HEK293 (cell line): ENCODE measurements around the gene ABLIM3.

Experiments used
- CTCF ChIA-PET: fragments of 350-600 bp; formaldehyde crosslinking; extraction: SDS; loops from one replicate; lab custom pipeline; 2021; ENCODE audit warnings: antibody characterized with exemption; lab: Yijun Ruan, JAX
- POLR2A ChIA-PET: fragments of 300-600 bp; formaldehyde crosslinking; extraction: SDS; loops from one replicate; lab custom pipeline; 2020; ENCODE audit warnings: antibody characterized with exemption, inconsistent platforms; lab: Yijun Ruan, JAX
- H3K27ac ChIP-seq: fragments of 200-500 bp; sonication (Bioruptor generic); 2 replicates; pipeline ENCODE4 v1.5.1; 2014; ENCODE audit warnings: low read depth, low read length, control low read depth, inconsistent platforms; ENCODE audit errors: extremely low read depth
- H3K36me3 ChIP-seq, 2 experiments: fragments of 200-500 bp in 1 of 2; sonication (Bioruptor generic) in 1 of 2; 1 replicate in 1 of 2; 2 replicates in 1 of 2; pipeline ENCODE4 v1.5.1; 2014 to 2017; ENCODE audit warnings: inconsistent platforms in 2 of 2, low read length in 2 of 2; ENCODE audit not compliant: control insufficient read depth in 2 of 2, insufficient read depth in 1 of 2
- H3K4me1 ChIP-seq: fragments of 200-500 bp; sonication (Bioruptor generic); 2 replicates; pipeline ENCODE4 v1.5.1; 2014; ENCODE audit warnings: mild to moderate bottlenecking, low read length, inconsistent platforms; ENCODE audit not compliant: control insufficient read depth, insufficient read depth
- H3K4me3 ChIP-seq: 2 replicates; pipeline ENCODE4 v1.5.1; 2011; ENCODE audit warnings: low read depth, mild to moderate bottlenecking, control low read depth, low read length, moderate library complexity
- H3K9me3 ChIP-seq: fragments of 200-500 bp; sonication (Bioruptor generic); 2 replicates; pipeline ENCODE4 v1.5.1; 2014; ENCODE audit warnings: low read depth, low read length, inconsistent platforms; ENCODE audit not compliant: control insufficient read depth, insufficient read depth
- KLF10 ChIP-seq: fragments of 450-650 bp; IDR thresholded peaks from 2 replicates; pipeline ENCODE4 v1.5.1; 2018; ENCODE audit warnings: missing biosample characterization, mild to moderate bottlenecking, missing genetic modification characterization
- MYNN ChIP-seq: fragments of 450-650 bp; formaldehyde crosslinking; IDR thresholded peaks from 2 replicates; pipeline ENCODE4 v1.5.1; 2016; ENCODE audit warnings: missing biosample characterization, missing genetic modification characterization, borderline replicate concordance
- ZBTB8A ChIP-seq: fragments of 450-650 bp; formaldehyde crosslinking; IDR thresholded peaks from 2 replicates; pipeline ENCODE4 v1.5.1; 2016; ENCODE audit warnings: missing biosample characterization, missing genetic modification characterization
- ZNF16 ChIP-seq: fragments of 450-650 bp; formaldehyde crosslinking; IDR thresholded peaks from 2 replicates; pipeline ENCODE4 v1.5.1; 2016; ENCODE audit warnings: low read depth, missing biosample characterization, missing genetic modification characterization
- ZNF175 ChIP-seq: fragments of 450-650 bp; formaldehyde crosslinking; IDR thresholded peaks from 2 replicates; pipeline ENCODE4 v1.5.1; 2016; ENCODE audit warnings: missing biosample characterization, missing genetic modification characterization
- ZNF335 ChIP-seq: fragments of 450-650 bp; formaldehyde crosslinking; conservative IDR thresholded peaks from 2 replicates; pipeline ENCODE4 v1.5.1; 2016; ENCODE audit warnings: missing biosample characterization, missing genetic modification characterization
- ZNF391 ChIP-seq: fragments of 450-650 bp; formaldehyde crosslinking; IDR thresholded peaks from 2 replicates; pipeline ENCODE4 v1.5.1; 2016; ENCODE audit warnings: low read depth, missing biosample characterization, missing genetic modification characterization, borderline replicate concordance
- ZNF404 ChIP-seq: fragments of 450-650 bp; formaldehyde crosslinking; IDR thresholded peaks from 2 replicates; pipeline ENCODE4 v1.5.1; 2017; ENCODE audit warnings: missing biosample characterization, missing genetic modification characterization
- ZNF473 ChIP-seq: fragments of 450-650 bp; formaldehyde crosslinking; IDR thresholded peaks from 2 replicates; pipeline ENCODE4 v1.5.1; 2017; ENCODE audit warnings: missing biosample characterization, missing genetic modification characterization
- ZNF654 ChIP-seq: fragments of 450-650 bp; formaldehyde crosslinking; IDR thresholded peaks from 2 replicates; pipeline ENCODE4 v1.5.1; 2016; ENCODE audit warnings: low read depth, missing biosample characterization, missing genetic modification characterization
- ZNF792 ChIP-seq: fragments of 450-650 bp; formaldehyde crosslinking; IDR thresholded peaks from 2 replicates; pipeline ENCODE4 v1.5.1; 2016; ENCODE audit warnings: missing biosample characterization, missing genetic modification characterization
- ZNF830 ChIP-seq: fragments of 450-650 bp; IDR thresholded peaks from 2 replicates; pipeline ENCODE4 v1.5.0; 2018; ENCODE audit warnings: missing biosample characterization, missing genetic modification characterization, low read depth, mild to moderate bottlenecking, moderate library complexity
- TF ChIP-seq, protein P1 (sequence below): fragments of 450-650 bp; formaldehyde crosslinking; IDR thresholded peaks from 2 replicates; pipeline ENCODE4 v1.5.1; 2016; ENCODE audit warnings: missing biosample characterization, missing genetic modification characterization, low read depth
- TF ChIP-seq, protein P2 (sequence below): fragments of 450-650 bp; formaldehyde crosslinking; IDR thresholded peaks from 2 replicates; pipeline ENCODE4 v1.5.1; 2016; ENCODE audit warnings: missing biosample characterization, missing genetic modification characterization
- TF ChIP-seq, protein P3 (sequence below): fragments of 450-650 bp; formaldehyde crosslinking; IDR thresholded peaks from 2 replicates; pipeline ENCODE4 v1.5.0; 2017; ENCODE audit warnings: missing biosample characterization, missing genetic modification characterization, borderline replicate concordance
- TF ChIP-seq, protein P4 (sequence below): fragments of 450-650 bp; formaldehyde crosslinking; optimal IDR thresholded peaks from 2 replicates; pipeline ENCODE3; 2016; ENCODE audit warnings: missing biosample characterization, mild to moderate bottlenecking, missing genetic modification characterization
- TF ChIP-seq, protein P5 (sequence below): fragments of 450-650 bp; formaldehyde crosslinking; IDR thresholded peaks from 2 replicates; pipeline ENCODE4 v1.5.1; 2016; ENCODE audit warnings: missing biosample characterization, missing genetic modification characterization

Gene ABLIM3

DNA sequence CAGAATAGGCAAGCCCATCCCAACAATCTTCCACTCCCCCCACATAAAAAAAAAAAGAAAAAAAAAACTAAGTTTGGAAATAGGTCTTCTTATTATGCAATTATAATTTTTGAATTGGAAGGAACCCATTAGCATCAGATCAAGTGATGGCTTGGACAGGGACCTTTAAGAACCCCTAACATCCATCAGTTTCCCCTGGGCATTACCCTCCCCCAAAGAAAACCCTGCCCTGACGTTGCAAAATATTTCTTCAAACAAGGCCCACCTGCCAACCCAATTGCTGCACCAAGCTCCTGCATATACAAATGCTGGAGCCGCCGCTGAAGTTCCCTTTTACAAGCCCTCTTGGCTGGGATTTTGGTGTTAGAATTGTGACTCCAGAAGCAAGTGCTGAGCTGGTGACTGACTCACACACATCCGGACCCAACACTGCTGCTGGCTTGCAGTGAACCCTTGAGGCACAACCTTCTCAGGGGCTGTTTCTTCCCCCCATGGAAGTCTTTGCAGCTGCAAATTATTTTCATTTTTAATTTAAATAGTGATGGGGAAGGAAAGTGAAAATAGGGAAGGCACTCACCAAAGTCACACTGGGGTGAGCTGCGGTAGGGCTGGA is 74.3 kb downstream of the ABLIM3 start:
- Histone ChIP-seq H3K27ac (no peak overlapping the region), H3K36me3 (no peaks in the 10 kb centered on the region), H3K4me3 (no peak overlapping the region), H3K9me3 (no peaks in the 10 kb centered on the region), H3K4me1 (no peaks in the 10 kb centered on the region)
- TF ChIP-seq, protein P1, sequence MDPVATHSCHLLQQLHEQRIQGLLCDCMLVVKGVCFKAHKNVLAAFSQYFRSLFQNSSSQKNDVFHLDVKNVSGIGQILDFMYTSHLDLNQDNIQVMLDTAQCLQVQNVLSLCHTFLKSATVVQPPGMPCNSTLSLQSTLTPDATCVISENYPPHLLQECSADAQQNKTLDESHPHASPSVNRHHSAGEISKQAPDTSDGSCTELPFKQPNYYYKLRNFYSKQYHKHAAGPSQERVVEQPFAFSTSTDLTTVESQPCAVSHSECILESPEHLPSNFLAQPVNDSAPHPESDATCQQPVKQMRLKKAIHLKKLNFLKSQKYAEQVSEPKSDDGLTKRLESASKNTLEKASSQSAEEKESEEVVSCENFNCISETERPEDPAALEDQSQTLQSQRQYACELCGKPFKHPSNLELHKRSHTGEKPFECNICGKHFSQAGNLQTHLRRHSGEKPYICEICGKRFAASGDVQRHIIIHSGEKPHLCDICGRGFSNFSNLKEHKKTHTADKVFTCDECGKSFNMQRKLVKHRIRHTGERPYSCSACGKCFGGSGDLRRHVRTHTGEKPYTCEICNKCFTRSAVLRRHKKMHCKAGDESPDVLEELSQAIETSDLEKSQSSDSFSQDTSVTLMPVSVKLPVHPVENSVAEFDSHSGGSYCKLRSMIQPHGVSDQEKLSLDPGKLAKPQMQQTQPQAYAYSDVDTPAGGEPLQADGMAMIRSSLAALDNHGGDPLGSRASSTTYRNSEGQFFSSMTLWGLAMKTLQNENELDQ, result no peak
- TF ChIP-seq, protein P2, sequence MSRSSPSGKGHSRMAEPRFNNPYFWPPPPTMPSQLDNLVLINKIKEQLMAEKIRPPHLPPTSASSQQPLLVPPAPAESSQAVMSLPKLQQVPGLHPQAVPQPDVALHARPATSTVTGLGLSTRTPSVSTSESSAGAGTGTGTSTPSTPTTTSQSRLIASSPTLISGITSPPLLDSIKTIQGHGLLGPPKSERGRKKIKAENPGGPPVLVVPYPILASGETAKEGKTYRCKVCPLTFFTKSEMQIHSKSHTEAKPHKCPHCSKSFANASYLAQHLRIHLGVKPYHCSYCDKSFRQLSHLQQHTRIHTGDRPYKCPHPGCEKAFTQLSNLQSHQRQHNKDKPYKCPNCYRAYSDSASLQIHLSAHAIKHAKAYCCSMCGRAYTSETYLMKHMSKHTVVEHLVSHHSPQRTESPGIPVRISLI (tag by site-specific recombination), result no peak
- TF ChIP-seq KLF10 (tag by site-specific recombination) (no peak), ZNF16 (no peak), ZNF654 (tag by site-specific recombination) (no peak), ZNF175 (no peak), ZBTB8A (tag by site-specific recombination) (no peak), ZNF335 (tag by site-specific recombination) (no peak), ZNF792 (tag by site-specific recombination) (no peak), MYNN (no peak), ZNF404 (tag by site-specific recombination) (no peak), ZNF391 (tag by site-specific recombination) (no peak), ZNF830 (tag by site-specific recombination) (no peak), ZNF473 (tag by site-specific recombination) (no peak)
- TF ChIP-seq, protein P3, sequence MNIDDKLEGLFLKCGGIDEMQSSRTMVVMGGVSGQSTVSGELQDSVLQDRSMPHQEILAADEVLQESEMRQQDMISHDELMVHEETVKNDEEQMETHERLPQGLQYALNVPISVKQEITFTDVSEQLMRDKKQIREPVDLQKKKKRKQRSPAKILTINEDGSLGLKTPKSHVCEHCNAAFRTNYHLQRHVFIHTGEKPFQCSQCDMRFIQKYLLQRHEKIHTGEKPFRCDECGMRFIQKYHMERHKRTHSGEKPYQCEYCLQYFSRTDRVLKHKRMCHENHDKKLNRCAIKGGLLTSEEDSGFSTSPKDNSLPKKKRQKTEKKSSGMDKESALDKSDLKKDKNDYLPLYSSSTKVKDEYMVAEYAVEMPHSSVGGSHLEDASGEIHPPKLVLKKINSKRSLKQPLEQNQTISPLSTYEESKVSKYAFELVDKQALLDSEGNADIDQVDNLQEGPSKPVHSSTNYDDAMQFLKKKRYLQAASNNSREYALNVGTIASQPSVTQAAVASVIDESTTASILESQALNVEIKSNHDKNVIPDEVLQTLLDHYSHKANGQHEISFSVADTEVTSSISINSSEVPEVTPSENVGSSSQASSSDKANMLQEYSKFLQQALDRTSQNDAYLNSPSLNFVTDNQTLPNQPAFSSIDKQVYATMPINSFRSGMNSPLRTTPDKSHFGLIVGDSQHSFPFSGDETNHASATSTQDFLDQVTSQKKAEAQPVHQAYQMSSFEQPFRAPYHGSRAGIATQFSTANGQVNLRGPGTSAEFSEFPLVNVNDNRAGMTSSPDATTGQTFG, result no peak
- TF ChIP-seq, protein P4, sequence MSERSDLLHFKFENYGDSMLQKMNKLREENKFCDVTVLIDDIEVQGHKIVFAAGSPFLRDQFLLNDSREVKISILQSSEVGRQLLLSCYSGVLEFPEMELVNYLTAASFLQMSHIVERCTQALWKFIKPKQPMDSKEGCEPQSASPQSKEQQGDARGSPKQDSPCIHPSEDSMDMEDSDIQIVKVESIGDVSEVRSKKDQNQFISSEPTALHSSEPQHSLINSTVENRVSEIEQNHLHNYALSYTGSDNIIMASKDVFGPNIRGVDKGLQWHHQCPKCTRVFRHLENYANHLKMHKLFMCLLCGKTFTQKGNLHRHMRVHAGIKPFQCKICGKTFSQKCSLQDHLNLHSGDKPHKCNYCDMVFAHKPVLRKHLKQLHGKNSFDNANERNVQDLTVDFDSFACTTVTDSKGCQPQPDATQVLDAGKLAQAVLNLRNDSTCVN (tag by site-specific recombination), result no peak
- TF ChIP-seq, protein P5, sequence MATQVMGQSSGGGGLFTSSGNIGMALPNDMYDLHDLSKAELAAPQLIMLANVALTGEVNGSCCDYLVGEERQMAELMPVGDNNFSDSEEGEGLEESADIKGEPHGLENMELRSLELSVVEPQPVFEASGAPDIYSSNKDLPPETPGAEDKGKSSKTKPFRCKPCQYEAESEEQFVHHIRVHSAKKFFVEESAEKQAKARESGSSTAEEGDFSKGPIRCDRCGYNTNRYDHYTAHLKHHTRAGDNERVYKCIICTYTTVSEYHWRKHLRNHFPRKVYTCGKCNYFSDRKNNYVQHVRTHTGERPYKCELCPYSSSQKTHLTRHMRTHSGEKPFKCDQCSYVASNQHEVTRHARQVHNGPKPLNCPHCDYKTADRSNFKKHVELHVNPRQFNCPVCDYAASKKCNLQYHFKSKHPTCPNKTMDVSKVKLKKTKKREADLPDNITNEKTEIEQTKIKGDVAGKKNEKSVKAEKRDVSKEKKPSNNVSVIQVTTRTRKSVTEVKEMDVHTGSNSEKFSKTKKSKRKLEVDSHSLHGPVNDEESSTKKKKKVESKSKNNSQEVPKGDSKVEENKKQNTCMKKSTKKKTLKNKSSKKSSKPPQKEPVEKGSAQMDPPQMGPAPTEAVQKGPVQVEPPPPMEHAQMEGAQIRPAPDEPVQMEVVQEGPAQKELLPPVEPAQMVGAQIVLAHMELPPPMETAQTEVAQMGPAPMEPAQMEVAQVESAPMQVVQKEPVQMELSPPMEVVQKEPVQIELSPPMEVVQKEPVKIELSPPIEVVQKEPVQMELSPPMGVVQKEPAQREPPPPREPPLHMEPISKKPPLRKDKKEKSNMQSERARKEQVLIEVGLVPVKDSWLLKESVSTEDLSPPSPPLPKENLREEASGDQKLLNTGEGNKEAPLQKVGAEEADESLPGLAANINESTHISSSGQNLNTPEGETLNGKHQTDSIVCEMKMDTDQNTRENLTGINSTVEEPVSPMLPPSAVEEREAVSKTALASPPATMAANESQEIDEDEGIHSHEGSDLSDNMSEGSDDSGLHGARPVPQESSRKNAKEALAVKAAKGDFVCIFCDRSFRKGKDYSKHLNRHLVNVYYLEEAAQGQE (tag by site-specific recombination), result no peak
- ChIA-PET CTCF (interaction anchor here (1.2 kb wide), 1 partner anchor 54 kb away, joined by 6 read pairs; no protein-coding TSS in a partner anchor), POLR2A (no interaction called here)
